ENCODE data around the gene C1orf21.

The C1orf21 gene

DNA sequence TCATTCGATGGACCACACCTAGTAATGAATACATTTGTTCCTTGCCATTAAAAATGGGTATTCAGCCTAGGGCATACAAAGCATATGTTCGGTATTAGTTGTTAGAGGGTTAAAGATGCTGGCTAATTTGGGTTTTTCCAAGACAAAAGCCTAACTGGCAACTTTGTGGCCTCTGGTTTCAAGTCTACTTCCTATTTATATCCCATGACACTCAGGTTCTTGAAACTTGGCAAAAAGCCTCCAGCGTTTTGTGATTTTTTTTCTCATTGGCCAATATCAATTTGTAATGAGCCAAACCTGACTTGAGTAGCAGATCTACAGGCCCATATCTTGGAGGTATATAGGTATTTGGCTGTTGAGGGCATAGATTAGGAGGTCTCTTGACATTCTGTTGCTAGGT lies 75.3 kb downstream of the C1orf21 start:
- Histone ChIP-seq H3K4me2 (ENCODE audit: low read length) (no peak overlapping the region), H3K79me2 (ENCODE audit: insufficient read depth, low read length) (no peaks in the 10 kb centered on the region), H3K27ac (ENCODE audit: low read depth, low read length, poor library complexity, severe bottlenecking) (no peak overlapping the region), H3K27me3 (ENCODE audit: insufficient read depth, low read length) (no peaks in the 10 kb centered on the region), H3K4me1 (ENCODE audit: insufficient read depth, low read length, severe bottlenecking) (no peaks in the 10 kb centered on the region), H3K9me2 (ENCODE audit: low read depth, low read length) (no peaks in the 10 kb centered on the region), H3K9me3 (ENCODE audit: low read length) (no peaks in the 10 kb centered on the region), H4K20me1 (ENCODE audit: insufficient read depth, low read length) (no peaks in the 10 kb centered on the region), H3K36me3 (ENCODE audit: insufficient read depth, low read length) (no peaks in the 10 kb centered on the region), H3K9ac (ENCODE audit: low read length) (no peak overlapping the region), H2AFZ (ENCODE audit: low read length) (no peak overlapping the region), H3F3A (ENCODE audit: insufficient read depth, low read length) (no peaks in the 10 kb centered on the region), H3K4me3 (ENCODE audit: low read depth, low read length, poor library complexity, severe bottlenecking) (no peak overlapping the region)
- TF ChIP-seq, protein P1, sequence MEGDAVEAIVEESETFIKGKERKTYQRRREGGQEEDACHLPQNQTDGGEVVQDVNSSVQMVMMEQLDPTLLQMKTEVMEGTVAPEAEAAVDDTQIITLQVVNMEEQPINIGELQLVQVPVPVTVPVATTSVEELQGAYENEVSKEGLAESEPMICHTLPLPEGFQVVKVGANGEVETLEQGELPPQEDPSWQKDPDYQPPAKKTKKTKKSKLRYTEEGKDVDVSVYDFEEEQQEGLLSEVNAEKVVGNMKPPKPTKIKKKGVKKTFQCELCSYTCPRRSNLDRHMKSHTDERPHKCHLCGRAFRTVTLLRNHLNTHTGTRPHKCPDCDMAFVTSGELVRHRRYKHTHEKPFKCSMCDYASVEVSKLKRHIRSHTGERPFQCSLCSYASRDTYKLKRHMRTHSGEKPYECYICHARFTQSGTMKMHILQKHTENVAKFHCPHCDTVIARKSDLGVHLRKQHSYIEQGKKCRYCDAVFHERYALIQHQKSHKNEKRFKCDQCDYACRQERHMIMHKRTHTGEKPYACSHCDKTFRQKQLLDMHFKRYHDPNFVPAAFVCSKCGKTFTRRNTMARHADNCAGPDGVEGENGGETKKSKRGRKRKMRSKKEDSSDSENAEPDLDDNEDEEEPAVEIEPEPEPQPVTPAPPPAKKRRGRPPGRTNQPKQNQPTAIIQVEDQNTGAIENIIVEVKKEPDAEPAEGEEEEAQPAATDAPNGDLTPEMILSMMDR (IDR thresholded peaks at IDR 0.05; ENCODE audit: low read length): no peak
- no peak for TF ChIP-seq EZH2 (IDR thresholded peaks at IDR 0.05; ENCODE audit: borderline replicate concordance, low read length)

- no peaks in the 10 kb centered on the region for H3K79me2 ChIP-seq (ENCODE audit: insufficient read depth, low read length)
- H3K4me1 ChIP-seq (ENCODE audit: insufficient read depth, low read length, severe bottlenecking): no peaks in the 10 kb centered on the region
- no peaks in the 10 kb centered on the region for H3K36me3 ChIP-seq (ENCODE audit: insufficient read depth, low read length)
- H3K27me3 ChIP-seq (ENCODE audit: insufficient read depth, low read length): no peaks in the 10 kb centered on the region
- H3K4me2 ChIP-seq (ENCODE audit: low read length): no peak overlapping the region
- H3K9me2 ChIP-seq (ENCODE audit: low read depth, low read length): no peaks in the 10 kb centered on the region
- H2AFZ ChIP-seq (ENCODE audit: low read length): no peak overlapping the region
- H4K20me1 ChIP-seq (ENCODE audit: insufficient read depth, low read length): no peaks in the 10 kb centered on the region
- no peaks in the 10 kb centered on the region for H3K9me3 ChIP-seq (ENCODE audit: low read length)
- no peak overlapping the region for H3K27ac ChIP-seq (ENCODE audit: low read depth, low read length, poor library complexity, severe bottlenecking)
- no peaks in the 10 kb centered on the region for H3F3A ChIP-seq (ENCODE audit: insufficient read depth, low read length)
- H3K4me3 ChIP-seq (ENCODE audit: low read depth, low read length, poor library complexity, severe bottlenecking): no peak overlapping the region
- no peak for TF ChIP-seq EZH2 (IDR thresholded peaks at IDR 0.05; ENCODE audit: borderline replicate concordance, low read length)
- TF ChIP-seq, protein P1 (IDR thresholded peaks at IDR 0.05; ENCODE audit: low read length): no peak
- no peak overlapping the region for H3K9ac ChIP-seq (ENCODE audit: low read length)
Measured at GRCh38 chr1:184462990-184463389, 76.2 kb downstream of the C1orf21 start.

DNA sequence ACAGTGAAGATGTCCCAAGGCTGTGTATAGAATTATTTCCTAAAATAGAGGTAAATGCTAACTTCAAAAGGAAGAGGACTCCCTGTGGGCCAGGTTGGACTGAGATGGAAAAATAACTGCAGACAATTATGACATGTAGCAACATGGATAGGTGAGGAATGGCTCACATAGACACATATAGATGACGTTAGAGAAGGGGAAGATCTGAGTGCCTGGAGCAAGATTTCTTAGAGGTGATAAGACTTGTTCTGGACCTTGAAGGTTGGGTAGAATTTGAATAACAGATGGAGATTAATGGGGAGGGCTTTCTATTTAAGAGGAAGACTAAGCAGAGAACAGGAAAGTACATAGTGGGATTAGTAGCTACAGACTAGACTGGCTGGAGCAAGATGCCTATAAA lies 76.9 kb downstream of the C1orf21 start:
- Histone ChIP-seq H3K9me3 (ENCODE audit: low read length) (no peaks in the 10 kb centered on the region), H3K27ac (ENCODE audit: low read depth, low read length, poor library complexity, severe bottlenecking) (no peak overlapping the region), H3K4me1 (ENCODE audit: insufficient read depth, low read length, severe bottlenecking) (no peaks in the 10 kb centered on the region), H2AFZ (ENCODE audit: low read length) (no peak overlapping the region), H3K4me2 (ENCODE audit: low read length) (no peak overlapping the region), H4K20me1 (ENCODE audit: insufficient read depth, low read length) (no peaks in the 10 kb centered on the region), H3K36me3 (ENCODE audit: insufficient read depth, low read length) (no peaks in the 10 kb centered on the region), H3K9me2 (ENCODE audit: low read depth, low read length) (no peaks in the 10 kb centered on the region), H3K27me3 (ENCODE audit: insufficient read depth, low read length) (no peaks in the 10 kb centered on the region), H3K4me3 (ENCODE audit: low read depth, low read length, poor library complexity, severe bottlenecking) (no peak overlapping the region), H3F3A (ENCODE audit: insufficient read depth, low read length) (no peaks in the 10 kb centered on the region), H3K9ac (ENCODE audit: low read length) (no peak overlapping the region), H3K79me2 (ENCODE audit: insufficient read depth, low read length) (no peaks in the 10 kb centered on the region)
- TF ChIP-seq, protein P1 (IDR thresholded peaks at IDR 0.05; ENCODE audit: low read length): no peak
- no peak for TF ChIP-seq EZH2 (IDR thresholded peaks at IDR 0.05; ENCODE audit: borderline replicate concordance, low read length)
